ENCODE measurements around the gene RPL9.
A peak's percentile ranks its signal among the peaks of the same experiment; 100 is the strongest.
"Not testable (repeated sequence)": the region's sequence is repeated elsewhere in the genome, so short reads cannot be mapped to it uniquely, and the experiment has no call there.

The RPL9 gene

DNA sequence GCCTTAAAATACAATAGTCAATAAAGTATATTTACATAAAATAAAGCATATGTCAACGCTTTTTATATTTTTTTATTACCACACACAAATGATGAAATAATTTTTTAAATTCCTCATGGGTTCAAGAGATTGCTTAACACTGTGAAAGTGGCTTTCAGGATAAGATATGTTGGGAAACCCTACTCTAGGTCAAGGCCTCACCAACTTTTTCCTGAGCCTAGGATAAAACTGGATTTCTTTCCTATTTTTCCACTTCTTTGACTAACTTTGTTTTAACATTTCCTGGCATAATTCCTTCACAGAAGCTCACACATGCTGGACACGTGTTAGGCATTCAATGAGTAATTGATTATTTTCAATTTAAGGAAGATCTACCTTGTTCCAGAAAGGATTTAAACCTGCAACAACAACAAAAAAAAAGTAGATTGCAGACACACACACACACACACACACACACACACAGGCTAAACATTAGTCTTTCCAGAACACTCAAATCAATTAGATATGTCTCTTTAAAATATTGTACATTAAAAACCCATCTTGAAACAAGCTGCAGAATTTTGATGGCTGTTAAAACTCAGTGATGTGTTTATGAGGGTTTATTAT is 42.9 kb downstream of the RPL9 start:
- TF ChIP-seq ZC3H10 (CRISPR knock-in tag; IDR thresholded peaks at IDR 0.05), result no peak
- TF ChIP-seq GLIS3 (CRISPR knock-in tag; IDR thresholded peaks at IDR 0.05), result no peak
- no peak for TF ChIP-seq BACH2 (CRISPR knock-in tag; IDR thresholded peaks at IDR 0.05; ENCODE audit: borderline replicate concordance)
- TF ChIP-seq CSDC2 (CRISPR knock-in tag; IDR thresholded peaks at IDR 0.05), result no peak
- no peak for TF ChIP-seq PPARA (CRISPR knock-in tag; IDR thresholded peaks at IDR 0.05; ENCODE audit: borderline replicate concordance)
- TF ChIP-seq ESRRG (CRISPR knock-in tag; IDR thresholded peaks at IDR 0.05), result no peak
- TF ChIP-seq, protein P1, sequence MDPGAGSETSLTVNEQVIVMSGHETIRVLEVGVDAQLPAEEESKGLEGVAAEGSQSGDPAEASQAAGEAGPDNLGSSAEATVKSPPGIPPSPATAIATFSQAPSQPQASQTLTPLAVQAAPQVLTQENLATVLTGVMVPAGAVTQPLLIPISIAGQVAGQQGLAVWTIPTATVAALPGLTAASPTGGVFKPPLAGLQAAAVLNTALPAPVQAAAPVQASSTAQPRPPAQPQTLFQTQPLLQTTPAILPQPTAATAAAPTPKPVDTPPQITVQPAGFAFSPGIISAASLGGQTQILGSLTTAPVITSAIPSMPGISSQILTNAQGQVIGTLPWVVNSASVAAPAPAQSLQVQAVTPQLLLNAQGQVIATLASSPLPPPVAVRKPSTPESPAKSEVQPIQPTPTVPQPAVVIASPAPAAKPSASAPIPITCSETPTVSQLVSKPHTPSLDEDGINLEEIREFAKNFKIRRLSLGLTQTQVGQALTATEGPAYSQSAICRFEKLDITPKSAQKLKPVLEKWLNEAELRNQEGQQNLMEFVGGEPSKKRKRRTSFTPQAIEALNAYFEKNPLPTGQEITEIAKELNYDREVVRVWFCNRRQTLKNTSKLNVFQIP (CRISPR knock-in tag; IDR thresholded peaks at IDR 0.05; ENCODE audit: borderline replicate concordance, low read depth), result no peak
- no peak for TF ChIP-seq ZFP30 (CRISPR knock-in tag; IDR thresholded peaks at IDR 0.05)
- no peak for TF ChIP-seq OSR1 (CRISPR knock-in tag; IDR thresholded peaks at IDR 0.05)
- TF ChIP-seq, protein P2, sequence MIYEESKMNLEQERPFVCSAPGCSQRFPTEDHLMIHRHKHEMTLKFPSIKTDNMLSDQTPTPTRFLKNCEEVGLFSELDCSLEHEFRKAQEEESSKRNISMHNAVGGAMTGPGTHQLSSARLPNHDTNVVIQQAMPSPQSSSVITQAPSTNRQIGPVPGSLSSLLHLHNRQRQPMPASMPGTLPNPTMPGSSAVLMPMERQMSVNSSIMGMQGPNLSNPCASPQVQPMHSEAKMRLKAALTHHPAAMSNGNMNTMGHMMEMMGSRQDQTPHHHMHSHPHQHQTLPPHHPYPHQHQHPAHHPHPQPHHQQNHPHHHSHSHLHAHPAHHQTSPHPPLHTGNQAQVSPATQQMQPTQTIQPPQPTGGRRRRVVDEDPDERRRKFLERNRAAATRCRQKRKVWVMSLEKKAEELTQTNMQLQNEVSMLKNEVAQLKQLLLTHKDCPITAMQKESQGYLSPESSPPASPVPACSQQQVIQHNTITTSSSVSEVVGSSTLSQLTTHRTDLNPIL (CRISPR knock-in tag; IDR thresholded peaks at IDR 0.05; ENCODE audit: low read depth), result no peak
- TF ChIP-seq TCF4 (CRISPR knock-in tag; IDR thresholded peaks at IDR 0.05; ENCODE audit: borderline replicate concordance), result no peak
- TF ChIP-seq ZNF565 (CRISPR knock-in tag; conservative IDR thresholded peaks at IDR 0.05; ENCODE audit: low read depth), result no peak
- no peak for TF ChIP-seq RARB (CRISPR knock-in tag; IDR thresholded peaks at IDR 0.05)
- no peak for TF ChIP-seq ISL1 (CRISPR knock-in tag; IDR thresholded peaks at IDR 0.05)
- TF ChIP-seq TOX (CRISPR knock-in tag; IDR thresholded peaks at IDR 0.05; ENCODE audit: borderline replicate concordance), result no peak
- no peak for TF ChIP-seq ZFP3 (CRISPR knock-in tag; IDR thresholded peaks at IDR 0.05)
- TF ChIP-seq, protein P3, sequence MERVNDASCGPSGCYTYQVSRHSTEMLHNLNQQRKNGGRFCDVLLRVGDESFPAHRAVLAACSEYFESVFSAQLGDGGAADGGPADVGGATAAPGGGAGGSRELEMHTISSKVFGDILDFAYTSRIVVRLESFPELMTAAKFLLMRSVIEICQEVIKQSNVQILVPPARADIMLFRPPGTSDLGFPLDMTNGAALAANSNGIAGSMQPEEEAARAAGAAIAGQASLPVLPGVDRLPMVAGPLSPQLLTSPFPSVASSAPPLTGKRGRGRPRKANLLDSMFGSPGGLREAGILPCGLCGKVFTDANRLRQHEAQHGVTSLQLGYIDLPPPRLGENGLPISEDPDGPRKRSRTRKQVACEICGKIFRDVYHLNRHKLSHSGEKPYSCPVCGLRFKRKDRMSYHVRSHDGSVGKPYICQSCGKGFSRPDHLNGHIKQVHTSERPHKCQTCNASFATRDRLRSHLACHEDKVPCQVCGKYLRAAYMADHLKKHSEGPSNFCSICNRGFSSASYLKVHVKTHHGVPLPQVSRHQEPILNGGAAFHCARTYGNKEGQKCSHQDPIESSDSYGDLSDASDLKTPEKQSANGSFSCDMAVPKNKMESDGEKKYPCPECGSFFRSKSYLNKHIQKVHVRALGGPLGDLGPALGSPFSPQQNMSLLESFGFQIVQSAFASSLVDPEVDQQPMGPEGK (CRISPR knock-in tag; IDR thresholded peaks at IDR 0.05; ENCODE audit: borderline replicate concordance), result no peak
- TF ChIP-seq ZNF70 (CRISPR knock-in tag; IDR thresholded peaks at IDR 0.05), result no peak
- ATAC-seq, result no peak

DNA sequence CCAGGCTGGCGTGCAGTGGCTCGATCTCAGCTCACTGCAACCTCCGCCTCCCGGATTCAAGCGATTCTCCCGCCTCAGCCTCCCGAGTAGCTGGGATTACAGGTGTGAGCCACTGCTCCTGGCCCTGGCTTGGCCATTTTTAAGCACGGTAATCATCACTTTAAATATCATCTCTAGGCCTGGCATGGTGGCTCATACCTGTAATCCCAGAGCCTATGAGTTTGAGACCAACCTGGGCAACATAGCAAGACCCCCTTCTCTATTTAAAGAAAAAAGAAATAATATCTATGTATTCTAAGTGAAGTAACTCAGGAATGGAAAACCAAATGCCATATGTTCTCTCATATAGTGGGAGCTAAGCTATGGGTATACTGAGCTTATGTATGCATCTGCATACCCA is 47.2 kb downstream of the RPL9 start:
- ATAC-seq, result not testable (repeated sequence)

DNA sequence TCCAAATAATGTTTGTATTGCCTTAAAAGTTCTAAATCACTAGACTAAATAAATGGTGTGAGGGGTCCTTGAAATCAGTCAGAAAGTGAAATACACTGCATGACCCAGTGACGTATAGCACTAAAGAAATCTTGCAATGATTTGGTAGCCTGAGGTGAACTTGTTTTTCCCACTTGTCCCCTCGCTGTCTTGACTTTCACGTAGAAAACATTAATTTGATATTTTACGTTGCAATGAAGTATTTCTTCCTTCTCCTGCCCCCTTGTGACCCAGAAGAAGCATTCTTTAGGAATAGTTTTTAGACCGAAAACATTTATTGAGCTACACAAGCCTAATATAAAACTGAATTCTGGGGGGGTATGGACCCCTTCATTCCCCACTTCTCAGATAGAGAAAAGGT is 48.3 kb downstream of the RPL9 start:
- TF ChIP-seq, protein P1 (CRISPR knock-in tag; IDR thresholded peaks at IDR 0.05; ENCODE audit: borderline replicate concordance, low read depth), result no peak
- TF ChIP-seq TCF4 (CRISPR knock-in tag; IDR thresholded peaks at IDR 0.05; ENCODE audit: borderline replicate concordance), result no peak
- TF ChIP-seq ZC3H10 (CRISPR knock-in tag; IDR thresholded peaks at IDR 0.05), result no peak
- no peak for TF ChIP-seq ESRRG (CRISPR knock-in tag; IDR thresholded peaks at IDR 0.05)
- peak; percentile 28; the same call in 1 of the 3 replicates for ATAC-seq

DNA sequence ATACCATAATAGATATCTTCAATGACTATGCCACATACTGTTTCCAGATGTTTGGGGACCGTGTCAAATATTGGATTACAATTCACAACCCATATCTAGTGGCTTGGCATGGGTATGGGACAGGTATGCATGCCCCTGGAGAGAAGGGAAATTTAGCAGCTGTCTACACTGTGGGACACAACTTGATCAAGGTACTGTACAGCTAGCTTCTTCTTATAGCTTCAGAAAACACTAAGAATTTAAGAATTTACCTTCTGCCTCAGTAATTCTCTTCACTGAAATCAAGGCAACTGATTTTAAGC is 51.2 kb downstream of the RPL9 start:
- TF ChIP-seq ZNF70 (CRISPR knock-in tag; IDR thresholded peaks at IDR 0.05), result no peak
- TF ChIP-seq, protein P2 (CRISPR knock-in tag; IDR thresholded peaks at IDR 0.05; ENCODE audit: low read depth), result no peak
- ATAC-seq, result no peak

Measured in SK-N-SH treated with all-trans-retinoic acid at 6 μM for 48 hours (cell line).